Measurements from ENCODE around the gene TNFRSF8.
"Not testable (repeated sequence)": the region's sequence is repeated elsewhere in the genome, so short reads cannot be mapped to it uniquely, and the experiment has no call there.

The TNFRSF8 gene

GRCh38 chr1:12095452-12096263 lies 32.6 kb downstream of the TNFRSF8 start:
- peaks cover 22% of the 10 kb centered on the region for H3K4me1 ChIP-seq (ENCODE audit: control insufficient read depth, insufficient read depth, low read length)
- no peak overlapping the region for H3K9ac ChIP-seq (ENCODE audit: low read length)
- H3K9me3 ChIP-seq (ENCODE audit: control insufficient read depth, low read length) = no peaks in the 10 kb centered on the region
- H3K27me3 ChIP-seq (replicated peaks; ENCODE audit: control insufficient read depth, insufficient read depth, low read length) = peaks cover 10% of the 10 kb centered on the region
- H3K36me3 ChIP-seq (ENCODE audit: control insufficient read depth, insufficient read depth, low read length, severe bottlenecking) = no peaks in the 10 kb centered on the region
- no peak overlapping the region for H3K4me3 ChIP-seq (ENCODE audit: low read length)
- DNase-seq (ENCODE audit: low read depth) = peak; percentile 32

- DNase-seq (ENCODE audit: low read depth) = no peak
- no peak overlapping the region for H3K4me3 ChIP-seq (ENCODE audit: low read length)
- peaks cover 3% of the 10 kb centered on the region for H3K27me3 ChIP-seq (replicated peaks; ENCODE audit: control insufficient read depth, insufficient read depth, low read length)
Observed at GRCh38 chr1:12096615-12097014, 33.5 kb downstream of the TNFRSF8 start.

GRCh38 chr1:12097321-12097720 lies 34.2 kb downstream of the TNFRSF8 start:
- Histone ChIP-seq H3K4me3 (ENCODE audit: low read length) (no peak overlapping the region), H3K9me3 (ENCODE audit: control insufficient read depth, low read length) (no peaks in the 10 kb centered on the region), H3K27me3 (replicated peaks; ENCODE audit: control insufficient read depth, insufficient read depth, low read length) (no peaks in the 10 kb centered on the region), H3K4me1 (ENCODE audit: control insufficient read depth, insufficient read depth, low read length) (peaks cover 22% of the 10 kb centered on the region), H3K36me3 (ENCODE audit: control insufficient read depth, insufficient read depth, low read length, severe bottlenecking) (no peaks in the 10 kb centered on the region), H3K9ac (ENCODE audit: low read length) (no peak overlapping the region)
- peak; percentile 51 for DNase-seq (ENCODE audit: low read depth)

More at GRCh38 chr1:12096615-12097014, 33.5 kb downstream of the TNFRSF8 start:
- Histone ChIP-seq H3K4me1 (ENCODE audit: control insufficient read depth, insufficient read depth, low read length) (peaks cover 22% of the 10 kb centered on the region), H3K9ac (ENCODE audit: low read length) (no peak overlapping the region), H3K9me3 (ENCODE audit: control insufficient read depth, low read length) (no peaks in the 10 kb centered on the region), H3K36me3 (ENCODE audit: control insufficient read depth, insufficient read depth, low read length, severe bottlenecking) (no peaks in the 10 kb centered on the region)

GRCh38 chr1:12098786-12099185 lies 35.7 kb downstream of the TNFRSF8 start:
- no peak overlapping the region for H3K4me3 ChIP-seq (ENCODE audit: low read length)

GRCh38 chr1:12099610-12100009 lies 36.5 kb downstream of the TNFRSF8 start:
- Histone ChIP-seq H3K27me3 (replicated peaks; ENCODE audit: control insufficient read depth, insufficient read depth, low read length) (peaks cover 9% of the 10 kb centered on the region), H3K9me3 (ENCODE audit: control insufficient read depth, low read length) (no peaks in the 10 kb centered on the region), H3K4me3 (ENCODE audit: low read length) (no peak overlapping the region), H3K36me3 (ENCODE audit: control insufficient read depth, insufficient read depth, low read length, severe bottlenecking) (no peaks in the 10 kb centered on the region), H3K4me1 (ENCODE audit: control insufficient read depth, insufficient read depth, low read length) (peaks cover 22% of the 10 kb centered on the region), H3K9ac (ENCODE audit: low read length) (no peak overlapping the region)
- no peak for DNase-seq (ENCODE audit: low read depth)

More at GRCh38 chr1:12098786-12099185, 35.7 kb downstream of the TNFRSF8 start:
- Histone ChIP-seq H3K27me3 (replicated peaks; ENCODE audit: control insufficient read depth, insufficient read depth, low read length) (peaks cover 3% of the 10 kb centered on the region), H3K9ac (ENCODE audit: low read length) (no peak overlapping the region), H3K9me3 (ENCODE audit: control insufficient read depth, low read length) (no peaks in the 10 kb centered on the region), H3K4me1 (ENCODE audit: control insufficient read depth, insufficient read depth, low read length) (peaks cover 22% of the 10 kb centered on the region), H3K36me3 (ENCODE audit: control insufficient read depth, insufficient read depth, low read length, severe bottlenecking) (no peaks in the 10 kb centered on the region)
- DNase-seq (ENCODE audit: low read depth) = no peak

GRCh38 chr1:12100071-12100470 lies 37.0 kb downstream of the TNFRSF8 start:
- no peak for DNase-seq (ENCODE audit: low read depth)
- H3K4me1 ChIP-seq (ENCODE audit: control insufficient read depth, insufficient read depth, low read length) = peaks cover 22% of the 10 kb centered on the region
- no peak overlapping the region for H3K4me3 ChIP-seq (ENCODE audit: low read length)
- no peak overlapping the region for H3K9ac ChIP-seq (ENCODE audit: low read length)
- no peaks in the 10 kb centered on the region for H3K9me3 ChIP-seq (ENCODE audit: control insufficient read depth, low read length)
- no peaks in the 10 kb centered on the region for H3K36me3 ChIP-seq (ENCODE audit: control insufficient read depth, insufficient read depth, low read length, severe bottlenecking)
- H3K27me3 ChIP-seq (replicated peaks; ENCODE audit: control insufficient read depth, insufficient read depth, low read length) = peaks cover 13% of the 10 kb centered on the region

GRCh38 chr1:12101120-12101519 lies 38.0 kb downstream of the TNFRSF8 start:
- not testable (repeated sequence) for H3K9ac ChIP-seq (ENCODE audit: low read length); H3K36me3 ChIP-seq (ENCODE audit: control insufficient read depth, insufficient read depth, low read length, severe bottlenecking); H3K9me3 ChIP-seq (ENCODE audit: control insufficient read depth, low read length); DNase-seq (ENCODE audit: low read depth); H3K4me3 ChIP-seq (ENCODE audit: low read length)
- Histone ChIP-seq H3K4me1 (ENCODE audit: control insufficient read depth, insufficient read depth, low read length) (peaks cover 22% of the 10 kb centered on the region), H3K27me3 (replicated peaks; ENCODE audit: control insufficient read depth, insufficient read depth, low read length) (peaks cover 24% of the 10 kb centered on the region)

GRCh38 chr1:12102066-12102465 lies 39.0 kb downstream of the TNFRSF8 start:
- Histone ChIP-seq H3K36me3 (ENCODE audit: control insufficient read depth, insufficient read depth, low read length, severe bottlenecking) (no peaks in the 10 kb centered on the region), H3K4me3 (ENCODE audit: low read length) (no peak overlapping the region), H3K4me1 (ENCODE audit: control insufficient read depth, insufficient read depth, low read length) (peaks cover 18% of the 10 kb centered on the region), H3K27me3 (replicated peaks; ENCODE audit: control insufficient read depth, insufficient read depth, low read length) (peaks cover 31% of the 10 kb centered on the region), H3K9ac (ENCODE audit: low read length) (no peak overlapping the region), H3K9me3 (ENCODE audit: control insufficient read depth, low read length) (no peaks in the 10 kb centered on the region)
- no peak for DNase-seq (ENCODE audit: low read depth)

- H3K4me3 ChIP-seq (ENCODE audit: low read length) = no peak overlapping the region
- no peaks in the 10 kb centered on the region for H3K4me1 ChIP-seq (ENCODE audit: control insufficient read depth, insufficient read depth, low read length)
- H3K9me3 ChIP-seq (ENCODE audit: control insufficient read depth, low read length) = no peaks in the 10 kb centered on the region
- no peaks in the 10 kb centered on the region for H3K36me3 ChIP-seq (ENCODE audit: control insufficient read depth, insufficient read depth, low read length, severe bottlenecking)
- DNase-seq (ENCODE audit: low read depth) = no peak
- peaks cover 31% of the 10 kb centered on the region for H3K27me3 ChIP-seq (replicated peaks; ENCODE audit: control insufficient read depth, insufficient read depth, low read length)
- no peak overlapping the region for H3K9ac ChIP-seq (ENCODE audit: low read length)
Observed at GRCh38 chr1:12104417-12104816, 41.3 kb downstream of the TNFRSF8 start.

GRCh38 chr1:12106153-12106552 lies 43.0 kb downstream of the TNFRSF8 start:
- Histone ChIP-seq H3K4me3 (ENCODE audit: low read length) (no peak overlapping the region), H3K4me1 (ENCODE audit: control insufficient read depth, insufficient read depth, low read length) (no peaks in the 10 kb centered on the region), H3K9ac (ENCODE audit: low read length) (no peak overlapping the region), H3K27me3 (replicated peaks; ENCODE audit: control insufficient read depth, insufficient read depth, low read length) (peaks cover 31% of the 10 kb centered on the region), H3K9me3 (ENCODE audit: control insufficient read depth, low read length) (no peaks in the 10 kb centered on the region), H3K36me3 (ENCODE audit: control insufficient read depth, insufficient read depth, low read length, severe bottlenecking) (no peaks in the 10 kb centered on the region)
- no peak for DNase-seq (ENCODE audit: low read depth)

GRCh38 chr1:12106861-12107260 lies 43.8 kb downstream of the TNFRSF8 start:
- H3K9me3 ChIP-seq (ENCODE audit: control insufficient read depth, low read length); H3K9ac ChIP-seq (ENCODE audit: low read length); DNase-seq (ENCODE audit: low read depth); H3K4me3 ChIP-seq (ENCODE audit: low read length); H3K4me1 ChIP-seq (ENCODE audit: control insufficient read depth, insufficient read depth, low read length); H3K36me3 ChIP-seq (ENCODE audit: control insufficient read depth, insufficient read depth, low read length, severe bottlenecking): not testable (repeated sequence)
- H3K27me3 ChIP-seq (replicated peaks; ENCODE audit: control insufficient read depth, insufficient read depth, low read length) = peaks cover 31% of the 10 kb centered on the region

- Histone ChIP-seq H3K4me3 (ENCODE audit: low read length) (no peak overlapping the region), H3K9ac (ENCODE audit: low read length) (no peak overlapping the region), H3K4me1 (ENCODE audit: control insufficient read depth, insufficient read depth, low read length) (peaks cover 8% of the 10 kb centered on the region), H3K27me3 (replicated peaks; ENCODE audit: control insufficient read depth, insufficient read depth, low read length) (peaks cover 31% of the 10 kb centered on the region), H3K36me3 (ENCODE audit: control insufficient read depth, insufficient read depth, low read length, severe bottlenecking) (no peaks in the 10 kb centered on the region), H3K9me3 (ENCODE audit: control insufficient read depth, low read length) (no peaks in the 10 kb centered on the region)
- DNase-seq (ENCODE audit: low read depth) = no peak
Observed at GRCh38 chr1:12107718-12108117, 44.6 kb downstream of the TNFRSF8 start.

Data from adipocyte (in vitro differentiated cells).